Measurements from ENCODE around the gene NUTF2.
"Not testable (repeated sequence)": the region's sequence is repeated elsewhere in the genome, so short reads cannot be mapped to it uniquely, and the experiment has no call there.

The NUTF2 gene

DNA sequence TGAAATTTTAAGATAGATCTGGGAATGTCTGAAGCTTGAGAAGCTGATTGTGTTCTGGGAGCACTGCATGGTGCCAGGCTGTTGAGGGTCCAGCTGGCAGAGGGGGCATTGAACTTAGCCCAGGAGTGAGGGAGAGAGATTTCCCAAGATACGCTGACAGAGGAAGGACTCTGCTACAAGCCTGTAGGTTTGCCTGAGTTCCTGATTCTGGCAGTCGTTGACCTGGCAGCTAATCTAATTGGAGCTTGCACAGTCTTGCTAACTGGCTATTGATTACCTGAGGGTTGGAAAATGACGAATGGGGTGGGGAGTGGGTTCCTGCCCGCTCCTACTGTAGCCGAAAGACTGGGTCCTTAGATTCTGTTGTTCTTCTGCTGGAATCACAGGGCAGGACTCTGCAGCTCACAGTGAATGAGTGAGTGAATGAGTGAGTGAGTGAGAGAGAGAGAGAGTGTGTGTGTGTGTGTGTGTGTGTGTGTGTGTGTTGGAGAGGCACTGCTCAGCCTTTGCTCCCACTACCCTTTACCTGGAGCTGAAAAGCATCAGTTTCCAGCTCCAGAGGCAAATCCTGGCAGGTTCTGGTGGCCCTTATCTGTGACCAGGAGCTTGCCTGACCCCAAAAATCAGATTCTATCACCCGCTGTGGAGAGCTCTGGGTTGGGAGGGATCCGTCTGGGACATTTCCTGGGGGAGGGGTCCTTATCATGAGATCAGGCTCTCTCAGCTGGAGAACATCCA is 68.2 kb downstream of the NUTF2 start:
- TF ChIP-seq, protein P1, sequence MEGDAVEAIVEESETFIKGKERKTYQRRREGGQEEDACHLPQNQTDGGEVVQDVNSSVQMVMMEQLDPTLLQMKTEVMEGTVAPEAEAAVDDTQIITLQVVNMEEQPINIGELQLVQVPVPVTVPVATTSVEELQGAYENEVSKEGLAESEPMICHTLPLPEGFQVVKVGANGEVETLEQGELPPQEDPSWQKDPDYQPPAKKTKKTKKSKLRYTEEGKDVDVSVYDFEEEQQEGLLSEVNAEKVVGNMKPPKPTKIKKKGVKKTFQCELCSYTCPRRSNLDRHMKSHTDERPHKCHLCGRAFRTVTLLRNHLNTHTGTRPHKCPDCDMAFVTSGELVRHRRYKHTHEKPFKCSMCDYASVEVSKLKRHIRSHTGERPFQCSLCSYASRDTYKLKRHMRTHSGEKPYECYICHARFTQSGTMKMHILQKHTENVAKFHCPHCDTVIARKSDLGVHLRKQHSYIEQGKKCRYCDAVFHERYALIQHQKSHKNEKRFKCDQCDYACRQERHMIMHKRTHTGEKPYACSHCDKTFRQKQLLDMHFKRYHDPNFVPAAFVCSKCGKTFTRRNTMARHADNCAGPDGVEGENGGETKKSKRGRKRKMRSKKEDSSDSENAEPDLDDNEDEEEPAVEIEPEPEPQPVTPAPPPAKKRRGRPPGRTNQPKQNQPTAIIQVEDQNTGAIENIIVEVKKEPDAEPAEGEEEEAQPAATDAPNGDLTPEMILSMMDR (IDR thresholded peaks at IDR 0.05; ENCODE audit: low read depth, low read length): no peak
- DNase-seq (ENCODE audit: extremely low read depth, low read depth): no peak

DNA sequence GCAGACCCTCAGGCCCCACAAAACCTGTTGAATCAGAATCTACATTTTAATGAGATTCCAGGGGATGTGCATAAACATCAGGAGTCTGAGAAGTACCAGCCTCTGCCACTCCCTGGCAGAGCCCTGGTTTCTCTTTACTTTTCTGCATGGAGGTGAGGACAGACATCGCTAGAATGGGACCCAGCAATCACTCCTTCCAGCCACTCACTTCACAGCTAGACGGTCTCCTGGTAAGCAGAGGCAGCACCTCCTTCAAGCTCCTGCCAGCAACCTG is 68.7 kb downstream of the NUTF2 start:
- DNase-seq (ENCODE audit: extremely low read depth, low read depth): not testable (repeated sequence)

DNA sequence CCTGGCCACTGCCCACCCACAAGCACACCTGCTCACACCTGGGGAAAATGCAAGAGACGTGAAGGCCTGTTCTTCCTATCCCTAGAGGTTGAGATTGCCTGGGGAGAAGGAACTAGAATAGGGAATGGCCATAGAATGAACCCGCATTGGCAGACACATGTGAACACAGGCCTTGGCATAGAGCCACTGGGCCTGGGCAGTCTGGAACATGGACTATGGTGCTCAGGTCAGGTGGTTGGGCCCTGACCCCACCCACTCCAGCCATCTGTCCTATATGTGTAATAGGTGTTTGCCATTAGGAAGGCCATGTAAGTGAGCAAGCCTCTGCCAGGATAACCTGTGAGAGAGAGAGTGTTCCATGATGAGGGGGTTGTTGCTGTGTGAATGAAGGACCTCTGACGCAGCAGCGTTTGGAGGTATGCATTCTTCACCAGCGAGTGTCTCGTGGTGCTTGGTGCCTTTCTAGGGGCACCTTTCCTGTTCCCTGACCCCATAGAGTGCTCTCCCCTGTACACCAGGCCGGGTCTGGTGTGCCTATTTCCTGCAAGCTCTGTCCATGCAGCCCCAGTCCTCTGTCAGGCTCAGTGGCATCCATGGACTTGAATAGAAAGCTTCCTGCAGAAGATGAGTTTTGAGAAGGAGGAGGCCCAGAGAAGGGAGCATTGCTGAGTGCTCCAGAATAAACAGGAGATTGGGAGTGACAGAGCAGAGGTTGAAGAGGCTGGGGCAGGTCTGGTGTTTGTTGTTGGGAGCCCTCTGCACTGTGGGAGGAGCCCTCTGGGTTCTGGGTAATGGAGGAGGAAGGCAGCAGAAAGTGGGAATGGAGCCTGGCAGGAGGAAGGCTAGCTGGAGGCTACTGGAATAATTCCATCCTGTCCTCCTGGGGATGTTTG is 69.3 kb downstream of the NUTF2 start:
- TF ChIP-seq, protein P1 (IDR thresholded peaks at IDR 0.05; ENCODE audit: low read depth, low read length): no peak
- no peak for DNase-seq (ENCODE audit: extremely low read depth, low read depth)

DNA sequence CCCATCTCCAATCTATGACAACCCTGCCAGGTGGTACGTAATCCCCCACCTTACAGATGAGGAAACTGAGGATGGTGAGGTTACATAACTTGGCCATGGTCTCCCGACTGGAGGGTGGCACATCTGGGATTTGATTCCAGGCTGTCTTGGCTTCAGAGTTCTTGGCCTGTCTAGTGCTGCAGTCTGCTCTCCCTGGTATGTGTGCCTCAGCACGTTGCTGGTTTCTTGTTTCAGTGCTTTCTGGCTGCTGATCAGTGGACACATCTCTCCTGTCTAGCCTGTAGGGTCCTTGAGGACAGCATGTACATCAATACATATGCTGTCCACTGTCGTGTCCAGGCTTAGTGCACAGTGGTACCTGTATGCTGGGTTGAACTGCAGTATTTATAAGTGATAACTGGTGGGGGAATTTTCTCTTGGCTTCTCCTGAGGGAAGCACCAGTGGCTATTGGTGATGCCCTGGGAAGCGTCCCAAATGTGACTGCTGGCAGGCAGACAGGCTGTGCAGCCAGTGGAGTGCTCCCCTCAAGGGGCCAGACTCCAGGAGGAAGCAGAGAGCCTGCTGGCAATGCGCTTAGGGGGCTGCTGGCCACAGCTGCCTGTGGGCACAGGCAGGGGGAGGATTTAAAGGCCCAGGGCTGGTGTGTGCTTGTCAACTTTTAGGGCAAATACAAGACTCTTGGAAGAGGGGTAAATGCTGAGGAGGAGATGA is 70.6 kb downstream of the NUTF2 start:
- TF ChIP-seq, protein P1 (IDR thresholded peaks at IDR 0.05; ENCODE audit: low read depth, low read length): no peak
- DNase-seq (ENCODE audit: extremely low read depth, low read depth): no peak

DNA sequence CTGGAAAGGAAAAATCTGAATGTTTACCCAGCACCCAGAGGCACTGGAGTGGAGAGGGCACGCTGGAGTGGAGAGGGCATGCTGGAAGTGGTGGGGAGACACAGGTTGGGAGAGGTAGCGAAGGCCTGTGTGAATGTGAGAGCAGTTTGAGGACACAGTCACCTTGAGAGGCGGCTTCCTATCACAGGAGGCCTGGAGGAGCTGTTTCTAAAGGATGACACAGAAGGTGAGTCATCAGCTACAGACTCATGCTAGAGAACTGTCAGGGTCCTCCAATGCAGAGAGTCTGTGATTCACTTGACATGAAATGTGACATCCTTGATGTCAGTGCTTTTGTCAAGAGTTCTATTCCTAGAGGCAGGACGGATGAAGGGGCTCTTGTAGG is 71.1 kb downstream of the NUTF2 start:
- TF ChIP-seq, protein P1 (IDR thresholded peaks at IDR 0.05; ENCODE audit: low read depth, low read length): no peak
- DNase-seq (ENCODE audit: extremely low read depth, low read depth): no peak

DNA sequence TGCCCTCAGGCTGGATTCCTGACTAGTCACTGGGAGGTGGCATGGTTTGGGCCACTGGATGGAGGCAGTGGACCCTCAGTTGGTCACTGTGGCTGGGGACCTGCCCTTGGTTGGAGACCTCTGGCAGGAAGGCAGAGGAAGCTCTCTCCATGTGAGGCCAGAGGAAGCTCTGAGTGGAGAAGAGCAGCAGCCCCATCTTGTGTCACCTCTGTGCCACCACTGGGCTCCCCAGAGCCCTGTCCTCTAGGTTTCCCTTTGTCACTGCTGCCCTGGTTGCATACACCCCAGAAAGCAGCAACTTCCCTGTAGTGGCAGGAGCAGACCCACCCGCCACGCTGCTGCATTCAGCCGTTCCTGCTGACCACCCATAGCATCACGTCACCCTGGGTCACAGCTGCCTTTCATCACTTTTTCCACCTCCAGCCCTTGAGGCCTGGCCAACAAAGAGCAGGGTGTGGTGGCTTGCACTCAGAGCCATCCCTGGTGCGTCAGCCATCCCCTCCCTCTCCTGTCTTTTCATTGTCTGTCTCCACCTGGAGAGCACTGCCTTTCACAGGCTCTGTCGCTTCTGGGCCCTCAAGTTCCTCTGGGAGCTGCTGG is 73.0 kb downstream of the NUTF2 start:
- no peak for DNase-seq (ENCODE audit: extremely low read depth, low read depth)
- TF ChIP-seq, protein P1 (IDR thresholded peaks at IDR 0.05; ENCODE audit: low read depth, low read length): no peak
